BJ (cell line): ENCODE results near the gene ZBTB20. TPM values are rescaled to one million over a fixed set of nuclear protein-coding genes. Genes with fewer than 3 reads are reported as not detected.

Experiments used
- CTCF ChIA-PET: fragments of 350-600 bp; formaldehyde crosslinking; extraction: SDS; loops from one replicate; lab custom pipeline; 2021; ENCODE audit warnings: antibody characterized with exemption, inconsistent platforms; lab: Yijun Ruan, JAX
- POLR2A ChIA-PET: fragments of 300-600 bp; sonication (Branson Sonifier 250); formaldehyde crosslinking; extraction: SDS; loops from one replicate; lab custom pipeline; 2021; ENCODE audit warnings: antibody characterized with exemption; lab: Charles Lee
- DNase-seq: peaks from one replicate; pipeline ENCODE4 v3.0.0-alpha.2; 2011; ENCODE audit warnings: low read depth
- H3K27me3 ChIP-seq: 2 replicates; pipeline ENCODE4 v1.6.0; 2011; ENCODE audit warnings: low read length; ENCODE audit not compliant: control insufficient read depth, insufficient read depth
- H3K36me3 ChIP-seq: 2 replicates; pipeline ENCODE4 v1.5.1; 2011; ENCODE audit warnings: low read length; ENCODE audit not compliant: control insufficient read depth, insufficient read depth
- H3K4me3 ChIP-seq: 2 replicates; pipeline ENCODE4 v1.5.1; 2011; ENCODE audit warnings: low read depth, mild to moderate bottlenecking, control low read depth, low read length
- polyA plus RNA-seq: library from polyadenylated mRNA; depleted of rRNA; stranded (reverse); fragments of >200 nt; gene quantifications from 2 replicates; pipeline ENCODE4 v1.2.3, GENCODE V29; 2011
- TF ChIP-seq, protein P1 (sequence below): IDR thresholded peaks from 2 replicates; pipeline ENCODE4 v1.5.1; 2011; ENCODE audit warnings: low read depth, mild to moderate bottlenecking, control low read depth, inconsistent platforms, low read length, moderate library complexity; ENCODE audit not compliant: insufficient read depth

ZBTB20 gene
- polyA plus RNA-seq, 1 experiment: 6.0 TPM

DNA sequence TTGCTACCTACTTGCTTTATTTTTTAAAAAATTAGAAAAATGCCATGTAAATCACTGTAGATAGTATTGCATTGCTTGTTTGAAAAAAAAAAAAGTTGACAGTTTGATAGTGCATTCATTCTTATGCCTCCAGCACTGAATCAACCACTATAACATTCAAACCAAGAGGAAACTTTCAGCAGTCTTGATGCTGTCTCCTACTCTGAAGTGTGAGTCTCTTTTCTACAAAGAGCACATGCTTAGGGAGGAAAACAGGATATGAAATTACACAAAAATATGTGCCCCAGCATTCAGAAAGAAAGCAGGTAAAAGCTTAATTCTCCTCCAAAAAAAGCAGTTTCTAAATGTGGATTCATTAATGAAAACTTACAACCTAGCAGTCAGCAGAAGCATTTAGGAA, 78.3 kb downstream of the ZBTB20 start:
- Histone ChIP-seq H3K27me3 (no peaks in the 10 kb centered on the region), H3K36me3 (no peaks in the 10 kb centered on the region), H3K4me3 (no peak overlapping the region)
- ChIA-PET CTCF (interaction anchor here (0.6 kb wide), 1 partner anchor 637 kb away, joined by 3 read pairs; no protein-coding TSS in a partner anchor), POLR2A (no interaction called here)
- TF ChIP-seq, protein P1, sequence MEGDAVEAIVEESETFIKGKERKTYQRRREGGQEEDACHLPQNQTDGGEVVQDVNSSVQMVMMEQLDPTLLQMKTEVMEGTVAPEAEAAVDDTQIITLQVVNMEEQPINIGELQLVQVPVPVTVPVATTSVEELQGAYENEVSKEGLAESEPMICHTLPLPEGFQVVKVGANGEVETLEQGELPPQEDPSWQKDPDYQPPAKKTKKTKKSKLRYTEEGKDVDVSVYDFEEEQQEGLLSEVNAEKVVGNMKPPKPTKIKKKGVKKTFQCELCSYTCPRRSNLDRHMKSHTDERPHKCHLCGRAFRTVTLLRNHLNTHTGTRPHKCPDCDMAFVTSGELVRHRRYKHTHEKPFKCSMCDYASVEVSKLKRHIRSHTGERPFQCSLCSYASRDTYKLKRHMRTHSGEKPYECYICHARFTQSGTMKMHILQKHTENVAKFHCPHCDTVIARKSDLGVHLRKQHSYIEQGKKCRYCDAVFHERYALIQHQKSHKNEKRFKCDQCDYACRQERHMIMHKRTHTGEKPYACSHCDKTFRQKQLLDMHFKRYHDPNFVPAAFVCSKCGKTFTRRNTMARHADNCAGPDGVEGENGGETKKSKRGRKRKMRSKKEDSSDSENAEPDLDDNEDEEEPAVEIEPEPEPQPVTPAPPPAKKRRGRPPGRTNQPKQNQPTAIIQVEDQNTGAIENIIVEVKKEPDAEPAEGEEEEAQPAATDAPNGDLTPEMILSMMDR: no peak
- DNase-seq: no peak

DNA sequence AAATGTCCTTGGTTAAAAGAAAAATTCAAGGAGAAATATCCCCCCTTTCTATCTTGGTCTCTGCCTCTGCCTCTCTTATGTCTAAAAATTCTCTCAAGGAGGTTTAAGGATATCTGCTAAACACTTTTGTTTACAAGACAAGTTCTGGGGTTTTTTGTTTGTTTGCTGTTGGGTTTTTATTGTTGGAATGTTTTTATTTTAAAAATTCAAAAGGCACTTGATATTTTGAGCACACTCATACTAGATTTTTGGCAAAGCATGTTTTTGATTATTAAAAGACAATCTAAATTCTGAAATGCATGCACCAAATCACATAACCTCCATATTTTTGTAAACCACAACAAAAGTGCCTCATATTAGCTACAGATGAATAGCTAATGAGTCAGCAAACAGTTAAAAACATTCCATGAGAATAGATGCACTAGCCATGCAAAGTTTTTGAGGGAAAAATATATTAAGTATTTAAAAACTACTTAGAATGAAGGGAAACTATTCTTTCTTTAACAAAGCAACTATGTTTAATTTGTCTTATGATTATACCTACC, 84.6 kb downstream of the ZBTB20 start:
- no peaks in the 10 kb centered on the region for H3K27me3 ChIP-seq
- TF ChIP-seq, protein P1: no peak
- no peak overlapping the region for H3K4me3 ChIP-seq
- peak; percentile 32 for DNase-seq
- POLR2A ChIA-PET: no interaction called here
- no peaks in the 10 kb centered on the region for H3K36me3 ChIP-seq
- CTCF ChIA-PET: no interaction called here

DNA sequence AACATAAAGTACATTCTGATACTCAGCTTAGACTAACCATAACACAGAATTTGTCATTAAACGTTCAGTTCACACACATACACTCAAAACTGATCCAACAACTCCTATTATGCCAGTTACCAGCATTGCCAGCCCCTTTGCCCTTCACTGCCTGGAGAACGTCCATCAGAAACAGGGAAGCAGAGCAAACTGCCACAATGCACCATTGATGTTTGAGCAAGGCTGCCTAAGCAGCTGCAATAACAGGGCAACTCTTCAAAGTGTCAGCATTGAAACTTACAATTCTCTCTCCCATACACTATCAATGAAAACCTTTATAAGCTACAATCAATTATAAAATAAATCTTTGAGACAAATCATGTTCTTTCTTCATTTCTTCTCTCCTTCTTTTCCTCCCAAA, 85.1 kb downstream of the ZBTB20 start:
- TF ChIP-seq, protein P1: no peak
- ChIA-PET POLR2A (no interaction called here), CTCF (no interaction called here)
- Histone ChIP-seq H3K27me3 (no peaks in the 10 kb centered on the region), H3K36me3 (no peaks in the 10 kb centered on the region), H3K4me3 (no peak overlapping the region)
- no peak for DNase-seq

DNA sequence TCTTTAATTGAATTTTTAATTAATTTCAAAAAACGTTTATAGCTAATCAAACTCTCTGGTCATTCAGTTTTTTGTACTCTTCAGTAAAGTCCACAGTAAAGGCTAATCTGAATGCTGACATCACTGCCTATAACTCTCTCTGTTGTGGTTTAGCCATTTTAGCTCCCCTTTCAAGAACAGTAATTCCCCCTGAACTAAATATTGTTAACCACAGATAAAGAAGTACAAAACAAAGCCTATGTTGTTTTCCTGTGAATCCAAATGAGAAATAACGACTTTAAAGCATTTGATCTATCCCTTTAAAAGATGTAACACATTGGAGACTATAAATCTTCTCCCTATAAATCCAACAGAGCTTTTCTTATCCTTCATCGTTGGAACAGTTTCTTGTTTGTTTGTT, 94.2 kb downstream of the ZBTB20 start:
- ChIA-PET POLR2A (no interaction called here), CTCF (interaction anchor here (1.2 kb wide), 1 partner anchor 39 kb away, joined by 3 read pairs; no protein-coding TSS in a partner anchor)
- Histone ChIP-seq H3K4me3 (no peak overlapping the region), H3K27me3 (no peaks in the 10 kb centered on the region), H3K36me3 (no peaks in the 10 kb centered on the region)
- DNase-seq: no peak
- TF ChIP-seq, protein P1: no peak

DNA sequence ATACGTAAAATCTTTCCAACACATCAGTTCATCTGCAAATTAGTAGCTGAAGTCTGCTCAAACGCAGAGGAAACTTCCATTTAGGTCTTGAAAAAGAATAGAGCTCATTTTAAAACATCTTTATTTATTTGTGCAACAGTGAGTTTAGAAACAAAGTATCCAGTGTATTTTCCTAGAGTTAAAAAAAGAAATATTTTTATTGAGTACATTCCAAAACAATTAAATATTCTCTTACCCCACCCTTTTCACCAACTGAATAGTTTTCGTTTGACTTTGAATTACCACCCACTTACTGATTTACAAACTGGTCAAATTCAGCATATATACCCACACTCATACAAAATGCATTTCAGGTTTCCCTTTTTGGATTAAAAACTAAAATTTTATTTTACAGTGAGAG, 104.7 kb downstream of the ZBTB20 start:
- POLR2A ChIA-PET: interaction anchor here (0.6 kb wide), 1 partner anchor 426 kb away, joined by 3 read pairs; no protein-coding TSS in a partner anchor
- TF ChIP-seq, protein P1: no peak
- DNase-seq: peak; percentile 14
- no peaks in the 10 kb centered on the region for H3K36me3 ChIP-seq
- H3K4me3 ChIP-seq: no peak overlapping the region
- CTCF ChIA-PET: interaction anchor here (0.8 to 1.9 kb wide), 4 partner anchors 50 to 680 kb away, joined by 4 to 17 read pairs (median 5); no protein-coding TSS in a partner anchor
- H3K27me3 ChIP-seq: no peaks in the 10 kb centered on the region
